Measurements from ENCODE around the gene BCR. TPM values are rescaled to one million over a fixed set of nuclear protein-coding genes. Genes with fewer than 3 reads are reported as not detected.

BCR gene
- total RNA-seq, 1 donor = 59.5 TPM

DNA sequence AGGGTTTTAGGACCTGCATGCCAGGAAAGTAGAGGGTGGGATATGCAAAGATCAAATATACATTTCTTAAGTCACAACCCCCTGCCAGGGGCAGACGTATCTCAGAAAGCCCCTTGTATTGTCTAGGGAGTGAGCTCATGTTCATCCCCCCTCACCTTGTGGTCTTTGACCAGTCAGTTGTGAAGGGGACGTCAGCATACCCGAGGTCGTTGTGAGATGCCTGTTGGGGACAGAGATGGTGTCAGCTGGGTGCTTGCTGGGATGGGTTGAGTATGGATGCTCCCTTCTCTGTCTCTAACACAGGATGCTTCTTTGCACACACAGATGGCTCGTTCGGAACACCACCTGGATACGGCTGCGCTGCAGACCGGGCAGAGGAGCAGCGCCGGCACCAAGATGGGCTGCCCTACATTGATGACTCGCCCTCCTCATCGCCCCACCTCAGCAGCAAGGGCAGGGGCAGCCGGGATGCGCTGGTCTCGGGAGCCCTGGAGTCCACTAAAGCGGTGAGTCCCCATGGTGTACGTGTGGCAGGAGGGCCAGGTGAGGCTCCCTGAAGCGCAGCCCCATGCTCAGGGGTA lies 73.3 kb downstream of the BCR start:
- Histone ChIP-seq H3K4me1 (ENCODE audit: insufficient read depth, low read length) (peaks cover 24% of the 10 kb centered on the region), H3K27me3 (ENCODE audit: insufficient read depth, low read length) (no peaks in the 10 kb centered on the region), H3K9me3 (ENCODE audit: low read depth, low read length) (no peaks in the 10 kb centered on the region), H3K4me3 (ENCODE audit: low read length) (no peak overlapping the region)

DNA sequence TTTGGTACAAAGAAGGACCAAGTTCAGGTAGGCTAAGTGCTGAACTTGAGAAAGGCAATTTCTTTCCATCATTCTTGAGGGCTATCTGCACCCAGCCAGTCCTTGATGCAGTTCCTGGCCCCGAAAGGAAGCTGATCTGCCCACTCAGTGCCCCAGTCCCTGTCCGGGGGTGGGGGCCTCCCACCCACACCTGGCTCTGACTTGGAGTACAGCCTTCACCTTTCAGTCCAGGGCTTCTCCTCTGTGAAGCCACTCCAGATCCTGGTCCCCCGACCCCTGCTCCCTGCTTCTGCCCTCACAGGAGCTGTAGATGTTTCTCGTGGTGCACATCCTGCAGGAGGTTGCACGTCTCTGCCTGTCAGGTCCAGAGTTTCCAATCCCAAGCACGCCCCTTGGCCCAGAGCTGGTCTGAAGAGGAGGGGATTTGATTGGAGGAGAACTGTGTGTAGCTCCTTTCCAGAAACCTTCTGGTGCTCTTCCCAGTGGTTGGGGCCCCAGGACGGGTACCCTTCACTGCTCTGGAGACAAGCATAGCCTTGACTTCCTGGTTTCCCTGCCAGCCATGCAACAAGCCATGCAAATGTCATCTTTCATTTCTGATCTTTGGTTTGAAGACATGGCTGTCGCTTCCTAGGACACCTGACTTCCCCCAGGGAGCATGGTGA lies 75.3 kb downstream of the BCR start:
- H3K9me3 ChIP-seq (ENCODE audit: low read depth, low read length) = no peaks in the 10 kb centered on the region
- H3K27me3 ChIP-seq (ENCODE audit: insufficient read depth, low read length) = no peaks in the 10 kb centered on the region
- peaks cover 4% of the 10 kb centered on the region for H3K4me1 ChIP-seq (ENCODE audit: insufficient read depth, low read length)
- H3K4me3 ChIP-seq (ENCODE audit: low read length) = no peak overlapping the region

DNA sequence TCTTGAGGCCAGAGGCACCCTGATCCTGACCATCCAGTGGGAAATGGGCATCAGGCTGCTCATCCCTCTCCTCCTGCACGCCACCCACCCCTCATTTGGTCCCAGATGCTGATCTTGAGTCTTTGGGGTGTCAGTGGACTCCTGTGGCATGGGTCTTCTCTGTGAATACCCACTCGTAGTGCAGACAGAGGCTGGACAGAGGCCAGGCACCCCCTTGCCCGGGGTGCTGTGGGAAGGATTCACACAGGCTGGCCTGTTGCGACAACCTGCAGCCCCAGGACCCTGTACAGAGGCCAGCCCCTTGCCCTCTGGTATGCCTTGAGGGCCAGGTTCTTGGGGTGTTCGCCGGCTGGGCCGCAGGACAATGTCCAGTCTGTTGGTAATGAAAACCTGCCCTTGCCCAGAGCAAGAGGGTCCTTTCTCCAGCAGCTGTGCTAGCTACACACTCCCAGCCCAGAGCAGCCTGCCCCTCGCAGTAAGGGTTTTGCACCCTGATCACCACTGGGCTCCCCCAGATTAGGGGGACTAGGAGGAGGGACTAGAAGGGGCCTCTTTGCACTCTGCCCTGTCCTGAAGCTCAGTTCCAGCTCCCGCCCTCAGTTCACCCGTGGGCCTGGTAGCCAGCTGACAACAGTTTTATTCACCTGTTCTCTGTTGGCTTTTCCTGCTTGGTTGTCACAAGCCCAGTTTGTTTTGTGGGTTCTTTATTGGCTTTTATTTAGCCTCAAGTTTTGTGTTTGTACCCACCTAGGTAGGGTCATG lies 76.0 kb downstream of the BCR start:
- H3K27me3 ChIP-seq (ENCODE audit: insufficient read depth, low read length) = no peaks in the 10 kb centered on the region
- no peak overlapping the region for H3K4me3 ChIP-seq (ENCODE audit: low read length)
- H3K4me1 ChIP-seq (ENCODE audit: insufficient read depth, low read length) = no peaks in the 10 kb centered on the region
- H3K9me3 ChIP-seq (ENCODE audit: low read depth, low read length) = no peaks in the 10 kb centered on the region

DNA sequence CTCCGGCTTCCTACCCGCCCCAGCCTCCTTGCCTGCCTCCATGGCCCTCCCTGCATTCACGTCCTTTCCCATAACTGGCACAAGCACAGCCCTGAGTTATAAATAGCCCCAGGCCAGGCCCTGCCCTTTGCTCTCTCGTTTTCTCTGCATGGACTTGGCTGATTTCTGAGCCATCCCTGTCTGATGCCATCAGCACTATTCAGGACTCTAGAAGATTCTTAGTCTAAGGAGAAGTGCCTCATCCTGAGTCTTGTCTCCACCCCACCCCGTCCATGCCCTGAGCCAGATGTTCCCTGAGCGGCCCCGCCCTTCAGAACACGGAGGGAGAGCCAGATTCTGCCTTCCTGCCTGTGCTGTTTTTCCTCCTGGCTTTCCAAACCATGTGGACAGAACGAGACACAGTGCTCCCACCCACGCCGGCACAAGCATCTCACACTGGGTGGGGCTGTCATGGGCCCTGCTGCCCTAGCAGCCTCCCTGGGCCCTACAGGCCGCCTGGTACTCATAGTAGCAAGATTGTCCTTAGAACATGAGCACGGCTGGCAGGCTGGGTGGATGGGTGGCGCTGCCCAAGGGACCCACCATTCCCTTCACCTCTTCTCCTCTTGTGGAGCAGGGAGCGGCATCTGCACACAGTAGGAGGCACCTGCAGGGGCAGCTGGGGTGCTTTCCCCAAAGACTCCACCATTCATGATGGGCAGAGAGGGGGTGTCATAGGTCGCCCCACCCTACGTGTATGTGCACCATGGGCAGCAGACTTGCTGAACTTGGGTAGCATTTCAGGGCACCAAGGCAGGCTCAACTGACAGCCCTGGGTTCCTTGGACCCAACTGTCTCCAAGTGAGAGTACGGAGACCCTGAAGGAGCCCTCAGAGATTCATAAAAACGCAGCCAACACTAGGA lies 76.9 kb downstream of the BCR start:
- Histone ChIP-seq H3K9me3 (ENCODE audit: low read depth, low read length) (no peaks in the 10 kb centered on the region), H3K4me3 (ENCODE audit: low read length) (no peak overlapping the region), H3K27me3 (ENCODE audit: insufficient read depth, low read length) (no peaks in the 10 kb centered on the region), H3K4me1 (ENCODE audit: insufficient read depth, low read length) (no peaks in the 10 kb centered on the region)

DNA sequence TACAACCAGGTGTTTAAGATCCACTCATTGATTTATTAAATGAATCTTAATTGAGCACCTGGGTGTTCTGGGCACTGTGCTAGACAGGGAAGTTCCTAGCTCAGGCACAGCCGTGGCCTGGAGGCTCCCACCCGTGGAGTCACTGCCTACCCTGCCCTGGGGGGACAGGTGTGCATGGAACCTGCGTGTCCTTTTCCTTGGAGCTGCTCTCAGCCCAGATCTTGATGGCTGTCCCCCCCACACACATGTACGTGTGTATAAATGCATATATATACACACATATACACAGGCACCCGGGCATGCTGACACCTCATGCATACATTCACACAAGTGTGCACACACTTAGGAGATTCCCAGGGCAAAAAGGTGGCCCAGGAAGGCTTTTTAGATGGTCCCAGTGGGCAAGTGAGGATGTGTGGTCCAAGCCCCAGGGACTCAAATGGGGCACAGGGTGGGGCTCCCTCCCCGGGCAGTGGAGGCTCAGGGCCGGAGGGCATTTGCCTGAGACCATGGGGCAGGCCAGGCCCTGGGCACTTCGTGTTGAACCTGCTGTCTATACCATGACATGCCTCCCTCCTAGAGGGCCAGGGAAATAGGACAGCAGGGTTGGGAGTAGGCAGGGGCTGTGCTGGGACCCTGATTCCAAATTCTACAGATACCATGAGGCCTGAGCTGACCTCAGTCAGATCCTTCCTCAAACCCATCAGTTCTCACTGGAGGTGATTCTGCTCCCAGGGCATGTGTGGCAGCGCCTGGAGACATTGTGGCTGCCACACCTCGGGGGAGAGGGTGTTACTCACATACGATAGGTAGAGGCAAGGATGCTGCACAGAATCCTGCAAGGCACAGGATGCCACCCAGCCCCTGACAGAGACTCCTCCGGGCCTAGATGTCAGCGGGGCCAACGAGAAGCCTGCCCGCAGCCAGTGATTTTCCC lies 77.8 kb downstream of the BCR start:
- Histone ChIP-seq H3K4me1 (ENCODE audit: insufficient read depth, low read length) (no peaks in the 10 kb centered on the region), H3K27me3 (ENCODE audit: insufficient read depth, low read length) (no peaks in the 10 kb centered on the region), H3K9me3 (ENCODE audit: low read depth, low read length) (no peaks in the 10 kb centered on the region), H3K4me3 (ENCODE audit: low read length) (no peak overlapping the region)

DNA sequence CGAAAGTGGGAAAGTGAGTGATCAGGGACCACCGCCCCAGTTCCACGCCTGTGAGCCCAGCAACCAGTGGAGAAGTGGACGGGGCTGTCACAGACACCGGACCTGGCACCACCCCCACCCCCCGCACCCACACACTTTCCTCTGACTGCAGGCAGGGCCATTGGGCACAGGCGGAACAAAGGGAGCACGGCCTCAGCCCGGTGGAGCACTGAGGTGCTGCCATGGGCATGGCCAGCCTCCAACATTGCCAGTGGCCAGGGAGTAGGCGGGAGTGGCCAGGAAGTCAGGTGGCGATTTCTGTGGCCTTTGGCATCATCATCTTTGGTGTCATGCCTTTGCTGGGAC lies 78.5 kb downstream of the BCR start:
- H3K4me3 ChIP-seq (ENCODE audit: low read length) = no peak overlapping the region
- H3K9me3 ChIP-seq (ENCODE audit: low read depth, low read length) = no peaks in the 10 kb centered on the region

DNA sequence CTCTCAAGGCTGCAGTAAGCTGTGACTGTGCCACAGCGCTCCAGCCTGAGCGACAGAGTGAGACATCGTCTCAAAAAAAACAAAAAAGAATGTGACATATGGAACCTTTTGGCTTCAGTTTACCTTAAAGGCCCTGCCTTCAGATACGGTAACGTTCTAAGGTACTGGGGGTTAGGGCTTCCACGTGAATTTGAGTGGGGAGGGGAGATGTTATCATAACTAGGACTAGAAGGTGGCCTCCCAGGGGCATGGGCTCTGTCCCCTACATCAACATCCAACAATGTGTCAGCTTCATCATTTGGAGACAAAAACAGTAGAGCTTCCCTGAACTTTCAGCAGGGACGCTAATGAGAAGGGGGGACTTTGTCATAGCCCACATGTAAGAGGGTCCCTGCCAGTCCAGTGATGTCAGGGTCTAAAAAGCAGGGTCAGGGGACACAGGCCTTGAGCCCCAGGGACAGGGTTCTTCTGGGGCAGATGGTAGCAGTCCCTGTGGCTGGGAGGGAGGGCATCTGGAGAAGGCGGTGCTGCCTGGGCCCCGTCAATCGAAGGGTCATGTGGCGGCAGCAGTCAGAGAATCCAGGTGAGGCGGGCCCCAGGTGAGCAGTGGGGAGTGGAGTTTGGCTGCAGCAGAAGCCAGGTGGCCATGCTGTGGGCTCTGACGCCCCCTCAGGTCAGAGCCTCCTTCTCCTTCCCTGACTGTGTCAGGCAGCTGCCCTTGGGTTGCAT lies 79.8 kb downstream of the BCR start:
- Histone ChIP-seq H3K9me3 (ENCODE audit: low read depth, low read length) (no peaks in the 10 kb centered on the region), H3K4me3 (ENCODE audit: low read length) (no peak overlapping the region), H3K27me3 (ENCODE audit: insufficient read depth, low read length) (no peaks in the 10 kb centered on the region), H3K4me1 (ENCODE audit: insufficient read depth, low read length) (peaks cover 9% of the 10 kb centered on the region)

More for the DNA sequence above, 78.5 kb downstream of the BCR start:
- peaks cover 4% of the 10 kb centered on the region for H3K4me1 ChIP-seq (ENCODE audit: insufficient read depth, low read length)
- H3K27me3 ChIP-seq (ENCODE audit: insufficient read depth, low read length) = no peaks in the 10 kb centered on the region

DNA sequence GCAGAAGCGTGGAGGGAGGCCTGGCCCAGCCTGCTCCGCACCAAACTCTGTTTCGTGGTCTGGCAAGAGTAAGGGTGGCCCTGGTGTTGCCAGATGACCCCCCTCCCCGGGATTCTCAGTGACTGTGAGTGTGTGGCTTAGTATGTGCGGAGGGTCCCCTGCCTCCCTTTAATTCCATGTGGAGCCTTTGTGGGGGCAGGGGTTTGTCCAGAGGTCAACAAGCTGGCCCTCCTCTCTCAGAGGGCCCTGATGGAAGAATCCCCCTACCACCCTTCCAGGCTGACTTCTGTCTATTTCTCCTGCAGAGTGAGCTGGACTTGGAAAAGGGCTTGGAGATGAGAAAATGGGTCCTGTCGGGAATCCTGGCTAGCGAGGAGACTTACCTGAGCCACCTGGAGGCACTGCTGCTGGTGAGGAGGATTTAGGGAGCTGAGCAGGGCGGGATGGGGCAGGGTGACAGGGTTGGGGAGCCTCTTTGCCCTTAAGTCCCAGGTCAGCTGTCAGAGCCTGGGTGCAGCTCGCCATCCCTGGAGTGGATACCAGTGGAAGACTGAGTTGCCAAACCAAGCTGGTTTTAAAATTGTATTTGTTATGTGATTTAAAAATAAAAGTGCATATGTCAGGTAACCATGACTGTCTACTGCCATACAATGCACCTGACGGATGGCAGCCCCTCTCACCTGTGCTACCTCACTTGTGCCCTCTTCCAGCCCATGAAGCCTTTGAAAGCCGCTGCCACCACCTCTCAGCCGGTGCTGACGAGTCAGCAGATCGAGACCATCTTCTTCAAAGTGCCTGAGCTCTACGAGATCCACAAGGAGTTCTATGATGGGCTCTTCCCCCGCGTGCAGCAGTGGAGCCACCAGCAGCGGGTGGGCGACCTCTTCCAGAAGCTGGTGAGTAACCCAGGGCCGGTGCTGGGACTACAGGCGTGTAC lies 80.6 kb downstream of the BCR start:
- Histone ChIP-seq H3K27me3 (ENCODE audit: insufficient read depth, low read length) (no peaks in the 10 kb centered on the region), H3K4me3 (ENCODE audit: low read length) (no peak overlapping the region), H3K4me1 (ENCODE audit: insufficient read depth, low read length) (peaks cover 9% of the 10 kb centered on the region), H3K9me3 (ENCODE audit: low read depth, low read length) (no peaks in the 10 kb centered on the region)

DNA sequence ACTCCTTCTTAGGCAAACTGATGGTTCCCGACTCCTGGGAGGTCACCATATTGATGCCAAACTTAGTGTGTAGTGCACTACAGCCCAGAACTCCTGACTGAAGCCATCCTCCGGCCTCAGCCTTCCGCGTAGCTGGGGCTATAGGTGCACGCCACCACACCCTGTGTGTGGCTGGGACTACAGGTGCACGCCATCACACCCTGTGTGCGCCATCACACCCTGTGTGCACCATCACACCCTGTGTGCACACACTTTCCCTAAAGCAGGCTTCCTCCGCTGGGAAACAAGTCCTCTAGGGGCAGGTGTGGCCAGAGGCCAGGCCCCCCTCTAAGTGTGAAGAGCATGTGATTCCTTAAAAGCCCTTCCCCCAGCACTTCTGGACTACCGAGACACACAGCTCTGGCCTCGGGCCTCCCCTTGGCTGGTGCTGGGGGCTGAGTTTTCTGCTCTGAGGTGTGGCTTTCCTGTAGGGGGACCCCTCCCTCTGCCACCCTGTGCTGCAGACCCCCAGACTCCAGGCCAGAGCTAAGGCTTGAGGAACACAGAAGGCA lies 81.7 kb downstream of the BCR start:
- Histone ChIP-seq H3K4me3 (ENCODE audit: low read length) (no peak overlapping the region), H3K27me3 (ENCODE audit: insufficient read depth, low read length) (no peaks in the 10 kb centered on the region), H3K9me3 (ENCODE audit: low read depth, low read length) (no peaks in the 10 kb centered on the region), H3K4me1 (ENCODE audit: insufficient read depth, low read length) (peaks cover 9% of the 10 kb centered on the region)

DNA sequence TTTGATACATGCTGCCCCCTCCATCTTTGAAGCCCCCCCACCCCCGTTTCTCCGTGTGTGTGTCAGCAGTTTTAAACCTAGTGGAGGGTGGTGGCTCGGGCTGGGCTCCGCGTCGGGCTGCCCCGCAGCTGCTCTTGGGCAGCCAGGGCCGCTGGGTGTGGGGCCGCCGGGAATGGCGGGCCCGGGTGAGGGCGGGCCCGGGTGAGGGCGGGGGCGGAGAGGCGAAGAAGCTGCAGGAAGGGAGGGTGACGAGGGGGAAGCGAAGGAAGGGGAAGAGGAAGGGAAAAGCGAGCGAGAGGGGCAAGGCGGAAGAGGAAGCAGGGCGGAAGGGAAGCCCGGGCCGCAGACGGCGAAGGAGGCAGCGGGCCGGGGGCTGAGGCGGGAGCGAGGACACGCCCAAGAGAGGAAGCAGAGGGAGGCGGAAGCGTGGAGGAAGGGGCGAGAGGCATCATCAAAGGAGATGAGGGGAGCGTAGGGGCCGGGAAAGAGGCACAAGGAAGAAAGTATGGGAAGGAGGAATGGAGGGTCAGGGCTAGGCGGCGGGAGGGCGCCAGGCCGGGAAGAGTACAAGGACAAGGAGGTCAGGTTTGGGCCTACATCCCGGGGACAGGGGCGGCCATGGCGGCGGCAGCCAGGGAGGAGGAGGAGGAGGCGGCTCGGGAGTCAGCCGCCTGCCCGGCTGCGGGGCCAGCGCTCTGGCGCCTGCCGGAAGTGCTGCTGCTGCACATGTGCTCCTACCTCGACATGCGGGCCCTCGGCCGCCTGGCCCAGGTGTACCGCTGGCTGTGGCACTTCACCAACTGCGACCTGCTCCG lies 82.4 kb downstream of the BCR start:
- Histone ChIP-seq H3K9me3 (ENCODE audit: low read depth, low read length) (no peaks in the 10 kb centered on the region), H3K4me3 (ENCODE audit: low read length) (no peak overlapping the region), H3K4me1 (ENCODE audit: insufficient read depth, low read length) (peaks cover 9% of the 10 kb centered on the region), H3K27me3 (ENCODE audit: insufficient read depth, low read length) (no peaks in the 10 kb centered on the region)

DNA sequence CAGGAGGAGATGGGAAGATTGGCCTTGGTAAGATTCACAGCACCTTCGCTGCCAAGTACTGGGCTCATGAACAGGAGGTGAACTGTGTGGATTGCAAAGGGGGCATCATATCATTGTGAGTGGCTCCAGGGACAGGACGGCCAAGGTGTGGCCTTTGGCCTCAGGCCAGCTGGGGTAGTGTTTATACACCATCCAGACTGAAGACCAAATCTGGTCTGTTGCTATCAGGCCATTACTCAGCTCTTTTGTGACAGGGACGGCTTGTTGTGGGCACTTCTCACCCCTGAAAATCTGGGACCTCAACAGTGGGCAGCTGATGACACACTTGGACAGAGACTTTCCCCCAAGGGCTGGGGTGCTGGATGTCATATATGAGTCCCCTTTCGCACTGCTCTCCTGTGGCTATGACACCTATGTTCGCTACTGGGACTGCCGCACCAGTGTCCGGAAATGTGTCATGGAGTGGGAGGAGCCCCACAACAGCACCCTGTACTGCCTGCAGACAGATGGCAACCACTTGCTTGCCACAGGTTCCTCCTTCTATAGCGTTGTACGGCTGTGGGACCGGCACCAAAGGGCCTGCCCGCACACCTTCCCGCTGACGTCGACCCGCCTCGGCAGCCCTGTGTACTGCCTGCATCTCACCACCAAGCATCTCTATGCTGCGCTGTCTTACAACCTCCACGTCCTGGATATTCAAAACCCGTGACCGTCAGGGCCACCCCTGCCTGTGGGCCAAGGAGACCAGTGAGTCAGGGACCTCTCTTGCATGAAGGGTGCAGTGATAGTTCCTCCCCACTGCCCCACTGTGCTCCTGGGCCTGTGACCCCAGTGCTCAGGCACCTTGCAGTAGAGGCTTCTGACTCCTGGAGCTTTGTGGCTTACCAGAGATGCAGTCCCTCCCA lies 83.6 kb downstream of the BCR start:
- Histone ChIP-seq H3K27me3 (ENCODE audit: insufficient read depth, low read length) (no peaks in the 10 kb centered on the region), H3K4me3 (ENCODE audit: low read length) (no peak overlapping the region), H3K4me1 (ENCODE audit: insufficient read depth, low read length) (peaks cover 9% of the 10 kb centered on the region), H3K9me3 (ENCODE audit: low read depth, low read length) (no peaks in the 10 kb centered on the region)

All from mononuclear cell (primary cell).